OCI-LY1 (cell line): ENCODE results near the gene ATP6V1G2.

Source experiments
- H2AFZ ChIP-seq: fragments of 200-600 bp; sonication (generic), shearing (Covaris generic); 2 replicates; pipeline ENCODE4 v1.6.0; 2014; ENCODE audit warnings: antibody characterized with exemption, mild to moderate bottlenecking, low read length
- H3F3A ChIP-seq: fragments of 200-600 bp; sonication (generic), shearing (Covaris generic); 2 replicates; pipeline ENCODE4 v1.6.0; 2014; ENCODE audit warnings: mild to moderate bottlenecking, antibody characterized with exemption, low read length, moderate library complexity; ENCODE audit not compliant: insufficient read depth
- H3K27ac ChIP-seq: fragments of 200-600 bp; sonication (generic); 2 replicates; pipeline ENCODE4 v1.5.1; 2014; ENCODE audit warnings: low read length, mixed run types, mild to moderate bottlenecking, low read depth; ENCODE audit not compliant: poor library complexity, severe bottlenecking
- H3K27me3 ChIP-seq: fragments of 200-600 bp; sonication (generic); 2 replicates; pipeline ENCODE4 v1.6.0; 2014; ENCODE audit warnings: antibody characterized with exemption, mild to moderate bottlenecking, low read length, moderate library complexity; ENCODE audit not compliant: insufficient read depth
- H3K36me3 ChIP-seq: fragments of 200-600 bp; sonication (generic); 2 replicates; pipeline ENCODE4 v1.6.1; 2014; ENCODE audit warnings: mild to moderate bottlenecking, antibody characterized with exemption, low read length, moderate library complexity, mixed read lengths; ENCODE audit not compliant: insufficient read depth
- H3K4me1 ChIP-seq: fragments of 200-600 bp; sonication (generic); 2 replicates; pipeline ENCODE4 v1.5.1; 2014; ENCODE audit warnings: mild to moderate bottlenecking, low read length, moderate library complexity; ENCODE audit not compliant: insufficient read depth, severe bottlenecking
- H3K4me2 ChIP-seq: fragments of 200-600 bp; sonication (generic), shearing (Covaris generic); 2 replicates; pipeline ENCODE4 v1.6.1; 2014; ENCODE audit warnings: low read length
- H3K4me3 ChIP-seq: fragments of 200-600 bp; sonication (generic); 2 replicates; pipeline ENCODE4 v1.5.1; 2014; ENCODE audit warnings: low read length, low read depth, mild to moderate bottlenecking, mixed read lengths; ENCODE audit not compliant: poor library complexity, severe bottlenecking
- H3K79me2 ChIP-seq: fragments of 200-600 bp; shearing (Covaris generic); 2 replicates; pipeline ENCODE4 v1.6.1; 2016; ENCODE audit warnings: mixed run types, low read length, mixed read lengths; ENCODE audit not compliant: insufficient read depth
- H3K9ac ChIP-seq: fragments of 200-600 bp; sonication (generic), shearing (Covaris generic); 2 replicates; pipeline ENCODE4 v1.6.1; 2014; ENCODE audit warnings: mild to moderate bottlenecking, low read length, mixed read lengths
- H3K9me2 ChIP-seq: fragments of 200-600 bp; sonication (generic), shearing (Covaris generic); 2 replicates; pipeline ENCODE4 v1.6.1; 2014; ENCODE audit warnings: low read depth, mild to moderate bottlenecking, low read length, mixed read lengths
- H3K9me3 ChIP-seq: fragments of 200-600 bp; shearing (Covaris generic); 2 replicates; pipeline ENCODE4 v1.6.1; 2014; ENCODE audit warnings: low read length, mixed read lengths
- H4K20me1 ChIP-seq: fragments of 200-600 bp; sonication (generic), shearing (Covaris generic); 2 replicates; pipeline ENCODE4 v1.6.0; 2016; ENCODE audit warnings: mild to moderate bottlenecking, low read length; ENCODE audit not compliant: insufficient read depth
- CTCF ChIP-seq: fragments of 200-600 bp; sonication (generic), shearing (Covaris generic); IDR thresholded peaks from 2 replicates; pipeline ENCODE4 v1.5.1; 2017; ENCODE audit warnings: mild to moderate bottlenecking, antibody characterized with exemption, low read length, moderate library complexity, mixed read lengths
- EZH2 ChIP-seq: fragments of 200-600 bp; sonication (generic), shearing (Covaris generic); IDR thresholded peaks from 2 replicates; pipeline ENCODE4 v1.8.0; 2017; ENCODE audit warnings: borderline replicate concordance, mixed run types, mild to moderate bottlenecking, antibody characterized with exemption, low read length, moderate library complexity, mixed read lengths

The ATP6V1G2 gene

GRCh38 chr6:31588871-31589650, 42.7 kb upstream of the ATP6V1G2 start:
- Histone ChIP-seq H3K4me3 (no peak overlapping the region), H3K27me3 (no peaks in the 10 kb centered on the region), H3K9me2 (no peaks in the 10 kb centered on the region), H3K79me2 (no peaks in the 10 kb centered on the region), H3K27ac (no peak overlapping the region), H3K36me3 (no peaks in the 10 kb centered on the region), H4K20me1 (no peaks in the 10 kb centered on the region), H3F3A (no peaks in the 10 kb centered on the region), H3K4me2 (no peak overlapping the region), H2AFZ (no peak overlapping the region), H3K4me1 (peaks cover 42% of the 10 kb centered on the region), H3K9ac (no peak overlapping the region), H3K9me3 (no peaks in the 10 kb centered on the region)
- TF ChIP-seq CTCF (no peak), EZH2 (no peak)

- Histone ChIP-seq H3K36me3 (no peaks in the 10 kb centered on the region), H3K27me3 (no peaks in the 10 kb centered on the region), H3K9me2 (no peaks in the 10 kb centered on the region), H3K4me1 (peaks cover 39% of the 10 kb centered on the region), H3K4me3 (no peak overlapping the region), H3K27ac (no peak overlapping the region), H3F3A (no peaks in the 10 kb centered on the region), H3K4me2 (no peak overlapping the region), H3K9me3 (no peaks in the 10 kb centered on the region), H3K79me2 (no peaks in the 10 kb centered on the region), H3K9ac (no peak overlapping the region), H4K20me1 (no peaks in the 10 kb centered on the region), H2AFZ (no peak overlapping the region)
- no peak for TF ChIP-seq EZH2
- no peak for TF ChIP-seq CTCF
These were observed 41.7 kb upstream of the ATP6V1G2 start for GRCh38 chr6:31587791-31588777.

- TF ChIP-seq CTCF (no peak), EZH2 (no peak)
- Histone ChIP-seq H3F3A (no peaks in the 10 kb centered on the region), H3K4me1 (peaks cover 44% of the 10 kb centered on the region), H3K36me3 (no peaks in the 10 kb centered on the region), H3K9me2 (no peaks in the 10 kb centered on the region), H3K4me2 (no peak overlapping the region), H3K9me3 (no peaks in the 10 kb centered on the region), H2AFZ (no peak overlapping the region), H3K4me3 (no peak overlapping the region), H3K9ac (no peak overlapping the region; the same call in 1 of the 2 replicates), H3K27me3 (no peaks in the 10 kb centered on the region), H3K27ac (no peak overlapping the region), H4K20me1 (no peaks in the 10 kb centered on the region), H3K79me2 (no peaks in the 10 kb centered on the region)
These were observed 40.3 kb upstream of the ATP6V1G2 start for GRCh38 chr6:31586599-31587281.
